ENCODE measurements around the gene ST6GALNAC3.

Gene ST6GALNAC3

GRCh38 chr1:76145332-76145731 lies 70.8 kb downstream of the ST6GALNAC3 start:
- Histone ChIP-seq H3K9me3 (ENCODE audit: control insufficient read depth, insufficient read depth, low read length) (no peaks in the 10 kb centered on the region), H3K79me2 (ENCODE audit: control insufficient read depth, low read length) (no peaks in the 10 kb centered on the region), H3K9me2 (replicated peaks; ENCODE audit: control insufficient read depth, low read length) (no peaks in the 10 kb centered on the region), H3K4me3 (ENCODE audit: low read length) (no peak overlapping the region), H3K4me1 (ENCODE audit: control insufficient read depth, low read length) (no peaks in the 10 kb centered on the region), H3K27ac (ENCODE audit: low read depth, low read length) (no peak overlapping the region), H3K27me3 (ENCODE audit: control insufficient read depth, low read length) (peaks cover 7% of the 10 kb centered on the region; the same call in 1 of the 2 replicates), H4K20me1 (ENCODE audit: control insufficient read depth, insufficient read depth, low read depth, low read length) (no peaks in the 10 kb centered on the region), H3K36me3 (ENCODE audit: control insufficient read depth, low read length) (no peaks in the 10 kb centered on the region), H3K4me2 (ENCODE audit: low read length) (no peak overlapping the region), H3F3A (ENCODE audit: control insufficient read depth, insufficient read depth) (no peaks in the 10 kb centered on the region)
- TF ChIP-seq CTCF (IDR thresholded peaks at IDR 0.05; ENCODE audit: low read depth, low read length, poor library complexity, severe bottlenecking) (no peak), EZH2phosphoT487 (IDR thresholded peaks at IDR 0.05; ENCODE audit: borderline replicate concordance, low read length) (no peak)

- H3K9me3 ChIP-seq (ENCODE audit: control insufficient read depth, insufficient read depth, low read length): no peaks in the 10 kb centered on the region
- no peak overlapping the region for H3K4me2 ChIP-seq (ENCODE audit: low read length)
- H3F3A ChIP-seq (ENCODE audit: control insufficient read depth, insufficient read depth): no peaks in the 10 kb centered on the region
- H3K4me3 ChIP-seq (ENCODE audit: low read length): no peak overlapping the region
- no peaks in the 10 kb centered on the region for H3K36me3 ChIP-seq (ENCODE audit: control insufficient read depth, low read length)
- peaks cover 8% of the 10 kb centered on the region; the same call in 1 of the 2 replicates for H3K27me3 ChIP-seq (ENCODE audit: control insufficient read depth, low read length)
- H3K9me2 ChIP-seq (replicated peaks; ENCODE audit: control insufficient read depth, low read length): no peaks in the 10 kb centered on the region
- no peak overlapping the region for H3K27ac ChIP-seq (ENCODE audit: low read depth, low read length)
- no peaks in the 10 kb centered on the region for H3K79me2 ChIP-seq (ENCODE audit: control insufficient read depth, low read length)
- TF ChIP-seq EZH2phosphoT487 (IDR thresholded peaks at IDR 0.05; ENCODE audit: borderline replicate concordance, low read length) (no peak), CTCF (IDR thresholded peaks at IDR 0.05; ENCODE audit: low read depth, low read length, poor library complexity, severe bottlenecking) (no peak)
- H4K20me1 ChIP-seq (ENCODE audit: control insufficient read depth, insufficient read depth, low read depth, low read length): no peaks in the 10 kb centered on the region
- H3K4me1 ChIP-seq (ENCODE audit: control insufficient read depth, low read length): no peaks in the 10 kb centered on the region
Observed at GRCh38 chr1:76146184-76146583, 71.6 kb downstream of the ST6GALNAC3 start.

- H3K4me3 ChIP-seq (ENCODE audit: low read length): no peak overlapping the region
- no peak overlapping the region for H3K4me2 ChIP-seq (ENCODE audit: low read length)
- H3K27ac ChIP-seq (ENCODE audit: low read depth, low read length): no peak overlapping the region
- no peaks in the 10 kb centered on the region for H3K36me3 ChIP-seq (ENCODE audit: control insufficient read depth, low read length)
- no peaks in the 10 kb centered on the region for H3K9me3 ChIP-seq (ENCODE audit: control insufficient read depth, insufficient read depth, low read length)
- no peaks in the 10 kb centered on the region for H3K4me1 ChIP-seq (ENCODE audit: control insufficient read depth, low read length)
- no peaks in the 10 kb centered on the region for H4K20me1 ChIP-seq (ENCODE audit: control insufficient read depth, insufficient read depth, low read depth, low read length)
- TF ChIP-seq CTCF (IDR thresholded peaks at IDR 0.05; ENCODE audit: low read depth, low read length, poor library complexity, severe bottlenecking) (no peak), EZH2phosphoT487 (IDR thresholded peaks at IDR 0.05; ENCODE audit: borderline replicate concordance, low read length) (no peak)
- peaks cover 16% of the 10 kb centered on the region for H3K27me3 ChIP-seq (ENCODE audit: control insufficient read depth, low read length)
- no peaks in the 10 kb centered on the region for H3F3A ChIP-seq (ENCODE audit: control insufficient read depth, insufficient read depth)
- H3K79me2 ChIP-seq (ENCODE audit: control insufficient read depth, low read length): no peaks in the 10 kb centered on the region
- H3K9me2 ChIP-seq (replicated peaks; ENCODE audit: control insufficient read depth, low read length): no peaks in the 10 kb centered on the region
Observed at GRCh38 chr1:76147917-76148316, 73.4 kb downstream of the ST6GALNAC3 start.
